HG02571 (cell line): Measurements from ENCODE around the gene SULT1C2.
"Not testable (repeated sequence)": the region's sequence is repeated elsewhere in the genome, so short reads cannot be mapped to it uniquely, and the experiment has no call there.

ENCODE experiments used
- ATAC-seq: cut with Tn5 transposase; IDR thresholded peaks from one replicate; pipeline ENCODE4 v1.9.1; 2021; ENCODE audit warnings: mild to moderate bottlenecking, moderate library complexity; ENCODE audit not compliant: unreplicated experiment

SULT1C2 gene

GRCh38 chr2:108288534-108289106 lies at the start of gene SULT1C2:
Gene SULT1C2 (plus strand): TSS chr2:108288895. CDS start chr2:108293668, 4,773 bp downstream.
- no peak for ATAC-seq

GRCh38 chr2:108239786-108240185 lies 48.9 kb upstream of the SULT1C2 start, which contains the start of gene SULT1C3:
Gene SULT1C3 (plus strand): TSS chr2:108239968. CDS start chr2:108247195, 7,227 bp downstream.
- no peak for ATAC-seq

GRCh38 chr2:108240966-108241365 lies 47.7 kb upstream of the SULT1C2 start:
- no peak for ATAC-seq

GRCh38 chr2:108243566-108243965 lies 45.1 kb upstream of the SULT1C2 start:
- ATAC-seq, result no peak

- ATAC-seq, result no peak
Observed at GRCh38 chr2:108244667-108245414, 43.9 kb upstream of the SULT1C2 start.

- ATAC-seq, result no peak
Observed at GRCh38 chr2:108253106-108253505, 35.6 kb upstream of the SULT1C2 start.

GRCh38 chr2:108257757-108258331 lies 30.9 kb upstream of the SULT1C2 start:
- ATAC-seq, result no peak

GRCh38 chr2:108260773-108261172 lies 27.9 kb upstream of the SULT1C2 start:
- ATAC-seq, result no peak

GRCh38 chr2:108262036-108262435 lies 26.7 kb upstream of the SULT1C2 start:
- no peak for ATAC-seq

GRCh38 chr2:108263401-108263800 lies 25.3 kb upstream of the SULT1C2 start:
- ATAC-seq, result no peak

- no peak for ATAC-seq
Observed at GRCh38 chr2:108266218-108266617, 22.5 kb upstream of the SULT1C2 start.

GRCh38 chr2:108267101-108267500 lies 21.6 kb upstream of the SULT1C2 start:
- ATAC-seq, result no peak

- ATAC-seq, result no peak
Observed at GRCh38 chr2:108268001-108268400, 20.7 kb upstream of the SULT1C2 start.

GRCh38 chr2:108270346-108270745 lies 18.3 kb upstream of the SULT1C2 start:
- ATAC-seq, result no peak

- ATAC-seq, result no peak
Observed at GRCh38 chr2:108270768-108271506, 17.8 kb upstream of the SULT1C2 start.

- ATAC-seq, result no peak
Observed at GRCh38 chr2:108271691-108272253, 16.9 kb upstream of the SULT1C2 start.

- no peak for ATAC-seq
Observed at GRCh38 chr2:108278631-108279030, 10.1 kb upstream of the SULT1C2 start.

GRCh38 chr2:108279468-108279867 lies 9.2 kb upstream of the SULT1C2 start:
- ATAC-seq, result no peak

- no peak for ATAC-seq
Observed at GRCh38 chr2:108280466-108280865, 8.2 kb upstream of the SULT1C2 start.

- ATAC-seq, result not testable (repeated sequence)
Observed at GRCh38 chr2:108284566-108284965, 4.1 kb upstream of the SULT1C2 start.

- no peak for ATAC-seq
Observed at GRCh38 chr2:108285616-108286015, 3.1 kb upstream of the SULT1C2 start.
